HUES64 (cell line): ENCODE results near the gene THRA.
A peak's percentile ranks its signal among the peaks of the same experiment; 100 is the strongest.

Source experiments
- H3K27ac ChIP-seq: 2 replicates; pipeline ENCODE4 v1.7.0; 2013; ENCODE audit warnings: low read depth, low read length, inconsistent platforms
- H3K27me3 ChIP-seq: 2 replicates; pipeline ENCODE4 v1.6.1; 2013; ENCODE audit warnings: mild to moderate bottlenecking, low read length; ENCODE audit not compliant: insufficient read depth
- H3K36me3 ChIP-seq: 2 replicates; pipeline ENCODE4 v1.6.1; 2013; ENCODE audit warnings: mild to moderate bottlenecking, low read length; ENCODE audit not compliant: insufficient read depth
- H3K4me1 ChIP-seq: 2 replicates; pipeline ENCODE4 v1.6.1; 2013; ENCODE audit warnings: mild to moderate bottlenecking, low read length, moderate library complexity; ENCODE audit not compliant: insufficient read depth
- H3K4me3 ChIP-seq: 2 replicates; pipeline ENCODE4 v1.5.1; 2013; ENCODE audit warnings: mild to moderate bottlenecking, low read length, moderate library complexity
- H3K9ac ChIP-seq: 2 replicates; pipeline ENCODE4 v1.6.1; 2013; ENCODE audit warnings: mild to moderate bottlenecking, low read depth, low read length
- H3K9me3 ChIP-seq: 2 replicates; pipeline ENCODE4 v1.6.1; 2013; ENCODE audit warnings: low read depth, low read length; ENCODE audit not compliant: insufficient read depth
- WGBS: fragments of 150-250, 120-280 bp; methylation state at CpG from one replicate; pipeline ENCODE4 v1.1.7; 2013; ENCODE audit warnings: missing lambda C conversion rate; 5-methylcytosine and 5-hydroxymethylcytosine counted together

THRA gene

DNA sequence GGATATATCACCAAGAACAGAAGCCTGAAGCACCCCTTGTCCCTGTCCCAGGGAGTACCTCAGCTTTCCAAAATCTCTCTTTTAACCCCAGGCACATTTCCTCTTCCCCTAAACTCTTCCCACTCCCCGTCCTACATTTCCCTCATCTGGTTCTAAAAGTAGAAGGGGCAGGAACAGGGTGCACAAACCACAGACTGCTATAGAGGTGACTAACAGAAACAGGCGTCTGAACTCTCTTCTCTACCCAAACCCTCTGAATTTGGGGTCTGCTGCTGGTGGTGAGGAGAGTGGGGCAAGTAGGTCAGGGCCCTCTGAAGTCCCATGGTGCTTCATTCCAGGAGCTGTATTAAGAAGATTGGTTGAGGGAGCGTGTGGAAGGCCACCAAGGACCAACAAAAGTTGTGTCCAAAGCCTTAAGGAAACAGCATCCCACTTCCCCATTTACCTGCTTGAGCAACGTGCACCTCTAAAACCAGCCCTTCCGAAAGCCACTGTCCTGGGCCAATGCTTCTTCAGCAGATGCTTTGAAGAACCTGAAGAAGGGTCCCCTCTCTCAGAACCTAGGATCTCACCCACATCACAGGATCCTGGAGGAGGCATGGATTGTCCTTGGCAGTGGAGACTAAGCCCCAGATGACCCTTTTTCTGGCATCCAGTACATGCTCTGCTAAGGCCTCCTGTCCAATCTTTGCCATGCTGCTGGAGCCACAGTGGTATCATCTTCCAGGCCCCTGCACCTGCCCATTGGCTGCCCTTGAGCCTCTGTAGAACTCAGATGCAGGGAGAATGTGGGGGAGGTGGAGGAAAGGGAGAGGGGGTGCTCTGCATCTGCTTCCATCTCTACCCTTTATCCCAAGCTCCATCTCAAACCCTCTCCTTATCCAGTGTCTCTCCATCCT is 43.3 kb downstream of the THRA start:
- WGBS, result 90% methylated on average over 4 of the region's 5 CpGs
- no peak overlapping the region for H3K9ac ChIP-seq
- peaks cover 29% of the 10 kb centered on the region for H3K27me3 ChIP-seq
- H3K4me3 ChIP-seq, result no peak overlapping the region
- H3K4me1 ChIP-seq, result peaks cover 57% of the 10 kb centered on the region
- no peaks in the 10 kb centered on the region for H3K9me3 ChIP-seq
- no peaks in the 10 kb centered on the region for H3K36me3 ChIP-seq
- no peak overlapping the region for H3K27ac ChIP-seq

DNA sequence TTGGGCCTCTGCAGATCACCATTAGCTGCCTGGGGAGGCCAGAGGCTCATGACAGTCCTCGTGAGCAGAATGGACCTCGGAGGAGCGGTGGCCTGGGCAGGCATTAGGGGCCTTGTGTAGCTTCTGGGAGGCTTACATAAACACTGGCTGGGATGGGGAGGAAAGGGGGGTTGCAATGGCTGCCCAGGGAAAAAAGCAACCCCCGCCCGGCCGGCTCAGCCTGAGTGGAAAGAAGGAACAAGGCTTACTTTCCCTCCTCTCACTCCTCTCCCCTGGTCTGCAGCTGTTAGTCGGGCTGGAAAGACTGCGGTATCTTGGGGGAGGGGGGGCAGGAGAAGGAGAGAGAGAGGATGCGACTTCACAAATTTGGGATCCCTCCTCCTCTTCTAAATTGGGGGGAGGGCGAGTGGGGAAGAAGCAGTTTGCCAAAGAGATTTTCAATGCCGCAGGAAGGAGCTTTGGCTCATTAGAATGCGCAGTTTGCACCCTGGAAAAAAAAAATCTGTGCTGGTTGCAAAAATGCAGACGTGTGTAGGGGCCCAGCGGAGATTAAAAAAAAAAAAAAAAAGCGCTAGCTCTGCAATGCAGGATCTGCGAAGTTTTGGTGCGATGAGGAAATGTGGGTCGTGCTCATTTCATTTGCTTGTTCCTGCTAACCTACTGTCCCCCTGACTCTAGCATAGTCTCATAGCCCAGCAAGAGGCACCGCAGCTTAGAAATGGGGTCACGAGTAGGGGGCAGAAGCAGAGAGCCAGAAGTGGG is 44.2 kb downstream of the THRA start:
- Histone ChIP-seq H3K4me3 (no peak overlapping the region), H3K27me3 (peaks cover 29% of the 10 kb centered on the region), H3K27ac (no peak overlapping the region), H3K4me1 (peaks cover 60% of the 10 kb centered on the region), H3K9me3 (no peaks in the 10 kb centered on the region), H3K36me3 (no peaks in the 10 kb centered on the region), H3K9ac (no peak overlapping the region; the same call in 1 of the 2 replicates)
- 35% methylated on average over 14 of the region's 20 CpGs for WGBS

DNA sequence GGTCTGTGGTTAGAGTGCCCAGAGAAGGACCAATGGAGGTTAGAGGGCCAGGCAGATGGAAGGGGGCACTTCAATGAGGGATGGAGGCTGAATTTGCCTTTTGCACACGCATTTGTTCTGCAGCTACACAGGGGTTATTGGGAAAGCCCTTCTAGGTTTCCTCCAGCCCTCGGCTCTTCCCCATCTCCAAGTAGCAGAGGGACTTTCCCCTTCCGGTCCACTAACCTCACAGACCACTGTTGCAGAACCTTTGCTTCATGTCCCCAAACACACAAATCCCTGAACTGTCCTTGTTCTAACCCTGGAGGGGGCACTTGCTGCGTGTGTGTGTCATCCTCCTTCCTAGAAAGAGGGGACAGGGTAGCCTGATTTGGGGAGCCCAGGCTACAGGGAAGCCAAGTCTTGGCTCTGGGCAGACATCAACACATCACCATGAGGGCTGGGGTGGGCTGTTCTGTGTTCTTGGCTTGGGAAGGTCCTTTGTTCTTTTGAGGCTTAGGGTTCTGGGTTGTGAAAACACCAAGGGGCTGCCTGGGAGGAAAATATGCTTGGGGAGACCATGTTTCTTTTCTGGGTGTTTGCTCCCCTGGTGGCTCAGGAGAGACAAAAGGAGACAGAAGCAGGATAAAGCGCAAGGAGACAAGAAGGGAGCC is 44.9 kb downstream of the THRA start:
- no peak overlapping the region for H3K27ac ChIP-seq
- no peak overlapping the region for H3K4me3 ChIP-seq
- 56% methylated on average over 5 of the region's 5 CpGs for WGBS
- peak overlapping the region; percentile 38 for H3K9ac ChIP-seq
- peaks cover 29% of the 10 kb centered on the region for H3K27me3 ChIP-seq
- no peaks in the 10 kb centered on the region for H3K9me3 ChIP-seq
- no peaks in the 10 kb centered on the region for H3K36me3 ChIP-seq
- H3K4me1 ChIP-seq, result peaks cover 67% of the 10 kb centered on the region

DNA sequence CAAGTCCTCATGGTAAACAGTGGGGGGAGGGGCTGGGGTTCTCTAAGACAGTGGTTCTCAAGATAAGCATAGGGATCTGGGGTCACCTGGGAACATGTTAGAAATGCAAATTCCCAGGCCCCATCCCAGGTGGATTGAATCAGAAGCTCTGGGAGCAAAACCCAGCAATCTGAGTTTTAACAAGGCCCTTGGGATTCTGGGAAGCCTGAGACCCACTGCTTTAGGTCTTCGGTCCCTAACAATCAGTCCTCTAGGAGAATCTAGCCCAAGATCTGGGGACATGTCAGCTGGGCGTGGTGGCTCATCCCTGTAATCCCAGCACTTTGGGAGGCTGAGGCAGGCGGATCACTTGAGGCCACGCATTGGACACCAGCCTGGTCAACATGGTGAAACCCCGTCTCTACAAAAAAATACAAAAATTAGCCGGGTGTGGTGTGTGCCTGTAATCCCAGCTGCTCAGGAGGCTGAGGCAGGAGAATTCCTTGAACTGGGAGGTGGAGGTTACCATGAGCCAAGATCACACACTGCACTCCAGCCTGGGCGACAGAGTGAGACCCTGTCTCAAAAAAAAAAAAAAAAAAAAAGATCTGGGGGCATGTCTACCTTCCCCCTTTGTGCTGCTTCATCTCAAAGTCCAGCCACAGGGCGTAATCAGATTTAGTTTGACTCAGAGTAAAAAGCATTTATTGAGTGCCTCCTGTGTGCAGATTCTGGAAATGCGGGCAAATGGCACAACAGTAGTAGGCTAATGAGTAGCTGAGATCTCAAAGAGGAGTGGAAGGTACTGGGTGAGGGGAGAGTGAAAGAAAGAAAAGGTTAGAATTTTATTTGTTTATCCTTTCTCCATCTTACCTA is 46.4 kb downstream of the THRA start:
- 93% methylated on average over 9 of the region's 9 CpGs for WGBS

DNA sequence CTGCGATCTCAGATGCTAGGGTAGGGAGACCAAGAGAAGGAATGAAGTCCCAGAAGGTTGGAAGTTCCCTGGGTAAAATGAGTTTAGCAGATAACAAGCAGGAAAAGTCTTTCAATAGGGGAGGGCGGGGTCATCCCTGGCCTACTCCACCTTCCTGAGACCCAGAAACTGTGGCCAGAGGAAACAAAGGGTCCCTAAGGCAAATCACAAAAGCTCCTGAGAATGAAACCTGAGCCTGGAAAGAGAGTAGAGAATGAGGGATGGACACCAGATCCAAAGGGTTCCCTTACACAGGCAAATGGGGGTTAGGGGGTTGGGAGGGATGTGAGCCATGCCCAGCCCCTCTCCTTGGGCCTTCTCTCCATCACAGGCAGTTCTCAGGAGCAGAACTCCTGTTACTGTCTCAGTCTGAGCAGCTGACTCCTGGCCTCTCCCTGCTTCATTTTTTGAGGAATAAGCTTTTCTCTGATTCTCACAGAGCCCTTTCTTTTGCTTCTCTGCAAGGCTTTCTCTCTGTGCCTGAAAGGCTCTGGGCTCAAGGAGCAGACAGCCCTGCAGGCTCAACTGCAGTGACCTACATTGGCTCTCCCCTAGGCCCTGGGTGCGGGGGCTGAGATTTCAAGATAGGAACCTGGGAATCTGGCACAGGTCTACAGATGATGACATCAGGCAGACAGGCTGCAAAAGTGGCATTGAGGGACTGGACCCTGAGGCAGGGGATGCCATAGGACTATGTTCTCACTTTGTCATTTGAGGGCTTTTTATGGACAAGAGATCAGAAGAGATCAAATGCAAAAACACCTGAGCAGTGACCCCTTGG is 47.5 kb downstream of the THRA start:
- peaks cover 29% of the 10 kb centered on the region for H3K27me3 ChIP-seq

More for the DNA sequence above, 46.4 kb downstream of the THRA start:
- Histone ChIP-seq H3K9ac (no peak overlapping the region; the same call in 1 of the 2 replicates), H3K9me3 (no peaks in the 10 kb centered on the region), H3K27me3 (peaks cover 29% of the 10 kb centered on the region), H3K4me3 (no peak overlapping the region), H3K4me1 (peaks cover 70% of the 10 kb centered on the region), H3K36me3 (no peaks in the 10 kb centered on the region), H3K27ac (peak overlapping the region; percentile 68; the same call in 1 of the 2 replicates)

DNA sequence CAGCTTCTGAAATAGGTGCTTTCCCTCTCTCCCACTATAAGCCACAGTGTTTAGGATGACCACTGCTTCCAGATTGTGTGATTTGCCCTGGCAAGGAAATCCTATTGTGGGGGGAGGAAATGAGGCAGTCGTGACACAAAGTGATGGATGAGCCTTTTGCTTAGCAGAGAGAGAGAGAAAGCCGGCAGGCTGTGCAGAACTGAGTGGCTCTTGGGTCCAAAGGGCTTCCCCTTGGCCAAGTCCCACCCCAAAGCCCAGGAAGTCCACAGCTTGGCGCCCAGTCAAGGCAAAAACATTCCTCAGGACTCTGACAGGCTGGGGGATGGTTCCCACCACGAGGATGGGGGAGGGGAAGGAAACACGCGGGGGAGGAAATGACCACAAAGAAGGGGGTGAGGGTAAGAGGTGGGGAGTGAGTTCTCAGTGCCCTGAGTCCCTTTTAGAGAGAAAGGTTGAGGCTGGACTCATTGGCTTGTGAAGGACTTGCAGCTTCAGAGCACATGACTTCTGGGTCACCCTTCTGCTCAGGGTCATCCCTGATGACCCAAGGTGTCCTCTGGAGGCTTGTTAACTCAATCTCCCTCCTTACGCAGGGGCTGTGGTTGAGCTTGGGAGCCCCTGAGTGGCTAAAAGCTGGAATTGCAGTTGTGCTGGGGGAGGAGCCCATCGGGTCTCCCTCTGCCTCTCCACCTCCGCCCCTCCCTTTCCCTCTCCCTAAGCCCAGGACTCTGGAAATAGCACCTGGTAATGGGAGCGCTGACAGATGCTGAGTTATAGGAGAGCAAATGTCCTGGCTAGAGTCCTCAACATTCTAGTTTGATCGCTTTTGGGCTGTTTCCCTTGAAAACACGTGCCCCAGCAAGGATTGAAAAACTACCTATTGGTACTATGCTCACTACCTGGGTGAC is 48.7 kb downstream of the THRA start:
- Histone ChIP-seq H3K27ac (peak overlapping the region; percentile 29; the same call in 1 of the 2 replicates), H3K27me3 (peaks cover 16% of the 10 kb centered on the region), H3K36me3 (no peaks in the 10 kb centered on the region), H3K9me3 (no peaks in the 10 kb centered on the region), H3K4me1 (peaks cover 70% of the 10 kb centered on the region), H3K9ac (no peak overlapping the region), H3K4me3 (no peak overlapping the region)
- 10% methylated on average over 9 of the region's 12 CpGs for WGBS

More for the DNA sequence above, 47.5 kb downstream of the THRA start:
- no peaks in the 10 kb centered on the region for H3K9me3 ChIP-seq
- no peaks in the 10 kb centered on the region for H3K36me3 ChIP-seq
- H3K9ac ChIP-seq, result no peak overlapping the region; the same call in 1 of the 2 replicates
- no peak overlapping the region for H3K4me3 ChIP-seq
- H3K27ac ChIP-seq, result peak overlapping the region; percentile 75; the same call in 1 of the 2 replicates
- 47% methylated on average over 3 of the region's 3 CpGs for WGBS
- H3K4me1 ChIP-seq, result peaks cover 72% of the 10 kb centered on the region

DNA sequence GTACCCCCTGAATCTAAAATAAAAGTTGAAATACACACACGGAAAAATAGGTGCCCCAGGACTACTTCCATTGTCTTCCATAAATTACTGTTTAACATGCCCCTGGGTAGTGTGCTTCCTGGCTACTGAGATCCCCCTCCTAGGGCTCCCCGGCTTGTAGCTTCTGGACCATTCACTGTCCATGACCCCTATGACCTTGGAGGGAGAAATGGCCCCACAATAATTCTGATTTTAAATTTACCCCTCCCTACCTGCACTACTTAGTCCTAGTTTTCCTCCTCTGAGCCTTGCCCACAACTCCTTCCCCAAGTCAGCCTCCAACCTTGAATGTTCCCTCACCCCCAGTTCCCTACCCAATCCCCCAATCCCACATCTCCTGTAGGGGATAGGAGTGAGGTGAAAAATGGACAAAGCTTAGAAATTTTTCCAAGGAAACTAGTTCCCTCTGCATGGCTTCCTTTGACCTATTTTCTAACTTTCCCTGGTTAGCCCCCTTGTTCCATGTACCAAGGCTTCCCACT is 49.5 kb downstream of the THRA start:
- Histone ChIP-seq H3K27me3 (peaks cover 9% of the 10 kb centered on the region), H3K9me3 (no peaks in the 10 kb centered on the region), H3K9ac (no peak overlapping the region), H3K36me3 (no peaks in the 10 kb centered on the region), H3K4me3 (no peak overlapping the region), H3K27ac (peak overlapping the region; percentile 92; the same call in 1 of the 2 replicates), H3K4me1 (peaks cover 62% of the 10 kb centered on the region)
- WGBS, result 37% methylated on average over 2 of the region's 2 CpGs

DNA sequence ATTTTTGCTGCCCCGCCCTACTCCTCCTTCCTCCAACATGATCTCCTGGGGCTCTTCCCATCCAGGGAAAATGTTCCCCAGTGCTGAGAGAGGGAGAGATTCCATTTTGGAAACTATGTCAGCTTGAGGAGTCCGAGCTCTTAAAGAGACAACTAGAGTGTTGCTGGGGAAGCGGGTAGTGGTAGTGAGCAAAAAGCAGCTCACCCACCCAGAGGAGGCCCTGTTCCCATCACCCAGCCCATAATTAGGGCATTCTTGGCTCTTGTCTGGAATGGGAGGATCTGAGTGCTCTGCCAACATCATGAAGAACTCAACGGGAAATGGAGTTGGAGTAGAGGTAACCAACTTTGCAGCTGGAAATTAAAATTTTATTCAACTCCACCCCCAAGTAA is 49.9 kb downstream of the THRA start:
- Histone ChIP-seq H3K9ac (no peak overlapping the region), H3K4me3 (no peak overlapping the region), H3K9me3 (no peaks in the 10 kb centered on the region), H3K4me1 (peaks cover 57% of the 10 kb centered on the region), H3K27ac (peak overlapping the region; percentile 92; the same call in 1 of the 2 replicates), H3K36me3 (no peaks in the 10 kb centered on the region), H3K27me3 (peaks cover 4% of the 10 kb centered on the region)
- WGBS, result 79% methylated on average over 4 of the region's 4 CpGs
